ENCODE results near the gene CDK9.

- TF ChIP-seq POLR2AphosphoS5 (IDR thresholded peaks at IDR 0.05), result no peak
- TF ChIP-seq CTCF (IDR thresholded peaks at IDR 0.05 in 8 of 11, conservative IDR thresholded peaks at IDR 0.05 in 3 of 11), result no peak
- no peak for TF ChIP-seq POLR2A (IDR thresholded peaks at IDR 0.05)
Observed at GRCh38 chr9:127791085-127791484, 5.3 kb downstream of the CDK9 start.

Data from spleen (tissue), 7 donors.